Activated T-helper 2 cell treated with anti-CD3 and anti-CD28 coated beads, Interferon-gamma antibody, Interleukin-2, Interleukin-4, amounts not matched to agents 10 μg/mL and 5 μg/mL and 100 μg/mL, durations not matched to agents 14 hours and 24 hours and 36 hours (primary cell): Measurements from ENCODE around the gene CAMTA1. TPM values are rescaled to one million over a fixed set of nuclear protein-coding genes. Genes with fewer than 3 reads are reported as not detected.

Experiments
- DNase-seq: peaks from one replicate; pipeline ENCODE4 v3.0.0; 2021; ENCODE audit warnings: low spot score
- H3K27ac Mint-ChIP-seq: one replicate; pipeline ENCODE4 v1.8.0; 2021; ENCODE audit warnings: mixed read lengths
- H3K27me3 Mint-ChIP-seq: one replicate; pipeline ENCODE4 v1.8.0; 2021; ENCODE audit warnings: low read depth, mixed read lengths
- H3K36me3 Mint-ChIP-seq: one replicate; pipeline ENCODE4 v1.8.0; 2021; ENCODE audit warnings: low read depth, mixed read lengths
- H3K4me1 Mint-ChIP-seq: one replicate; pipeline ENCODE4 v1.8.0; 2021; ENCODE audit warnings: low read depth, mixed read lengths
- H3K4me3 Mint-ChIP-seq: one replicate; pipeline ENCODE4 v1.8.0; 2021; ENCODE audit warnings: low read depth, mild to moderate bottlenecking, moderate library complexity, mixed read lengths
- H3K9me3 Mint-ChIP-seq: one replicate; pipeline ENCODE4 v1.8.0; 2021; ENCODE audit warnings: mixed read lengths
- intact Hi-C: fragments of 100-400 bp; cut with micrococcal nuclease; formaldehyde crosslinking; loops from one replicate; pipeline ENCODE4 v1.15.1; 2023
- total RNA-seq: library from RNA; stranded (reverse); gene quantifications from 2 replicates; pipeline ENCODE4 v1.2.3, GENCODE V29; 2022

CAMTA1 gene
- total RNA-seq, 1 donor from 2014 or later: 62.9 TPM

DNA sequence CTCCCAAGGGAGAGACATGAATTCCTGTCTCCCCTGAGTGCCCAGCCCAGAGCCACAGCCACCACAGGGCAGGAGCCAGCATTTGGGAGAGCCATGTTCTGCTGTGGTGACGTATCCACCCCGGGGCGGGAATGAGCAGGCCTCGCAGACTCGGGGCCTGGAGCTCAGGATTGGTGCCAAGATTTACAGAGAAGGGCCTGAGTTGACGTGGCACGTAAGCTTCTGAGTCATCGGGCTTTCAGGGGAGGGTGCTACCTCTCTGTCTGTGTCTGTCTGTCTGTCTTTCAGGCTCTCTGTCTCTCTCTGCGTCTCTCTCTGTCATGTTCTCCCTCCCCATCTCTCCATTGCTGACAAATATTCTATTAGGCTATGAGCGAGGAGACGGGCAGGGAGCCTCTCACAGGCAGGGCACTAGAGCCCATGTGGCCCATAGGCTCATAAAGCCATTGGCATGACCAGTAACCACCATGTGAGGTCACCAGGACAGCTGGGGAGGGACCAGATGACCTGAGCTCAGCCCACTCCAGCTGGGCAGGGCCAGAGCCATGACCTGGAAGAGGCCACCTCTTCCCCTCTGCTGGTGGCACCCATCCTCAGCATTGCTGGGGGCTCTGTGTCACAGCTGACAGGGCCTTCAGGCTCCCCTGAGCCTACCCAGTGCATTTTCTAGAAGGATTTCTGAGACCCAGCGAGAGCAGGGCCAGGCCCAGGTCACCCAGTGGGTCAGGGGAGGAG, 685.8 kb downstream of the CAMTA1 start:
- H3K4me1 Mint-ChIP-seq: no peaks in the 10 kb centered on the region
- no peaks in the 10 kb centered on the region for H3K27me3 Mint-ChIP-seq
- H3K9me3 Mint-ChIP-seq: no peaks in the 10 kb centered on the region
- H3K4me3 Mint-ChIP-seq: no peak overlapping the region
- intact Hi-C loops: no loop called here
- no peaks in the 10 kb centered on the region for H3K36me3 Mint-ChIP-seq
- no peak for DNase-seq
- H3K27ac Mint-ChIP-seq: no peak overlapping the region

- DNase-seq: no peak
- H3K9me3 Mint-ChIP-seq: no peaks in the 10 kb centered on the region
- no peak overlapping the region for H3K4me3 Mint-ChIP-seq
- H3K4me1 Mint-ChIP-seq: no peaks in the 10 kb centered on the region
- no peak overlapping the region for H3K27ac Mint-ChIP-seq
- intact Hi-C loops: no loop called here
- H3K27me3 Mint-ChIP-seq: no peaks in the 10 kb centered on the region
- H3K36me3 Mint-ChIP-seq: no peaks in the 10 kb centered on the region
Measured at GRCh38 chr1:7471836-7472235, 686.6 kb downstream of the CAMTA1 start.

DNA sequence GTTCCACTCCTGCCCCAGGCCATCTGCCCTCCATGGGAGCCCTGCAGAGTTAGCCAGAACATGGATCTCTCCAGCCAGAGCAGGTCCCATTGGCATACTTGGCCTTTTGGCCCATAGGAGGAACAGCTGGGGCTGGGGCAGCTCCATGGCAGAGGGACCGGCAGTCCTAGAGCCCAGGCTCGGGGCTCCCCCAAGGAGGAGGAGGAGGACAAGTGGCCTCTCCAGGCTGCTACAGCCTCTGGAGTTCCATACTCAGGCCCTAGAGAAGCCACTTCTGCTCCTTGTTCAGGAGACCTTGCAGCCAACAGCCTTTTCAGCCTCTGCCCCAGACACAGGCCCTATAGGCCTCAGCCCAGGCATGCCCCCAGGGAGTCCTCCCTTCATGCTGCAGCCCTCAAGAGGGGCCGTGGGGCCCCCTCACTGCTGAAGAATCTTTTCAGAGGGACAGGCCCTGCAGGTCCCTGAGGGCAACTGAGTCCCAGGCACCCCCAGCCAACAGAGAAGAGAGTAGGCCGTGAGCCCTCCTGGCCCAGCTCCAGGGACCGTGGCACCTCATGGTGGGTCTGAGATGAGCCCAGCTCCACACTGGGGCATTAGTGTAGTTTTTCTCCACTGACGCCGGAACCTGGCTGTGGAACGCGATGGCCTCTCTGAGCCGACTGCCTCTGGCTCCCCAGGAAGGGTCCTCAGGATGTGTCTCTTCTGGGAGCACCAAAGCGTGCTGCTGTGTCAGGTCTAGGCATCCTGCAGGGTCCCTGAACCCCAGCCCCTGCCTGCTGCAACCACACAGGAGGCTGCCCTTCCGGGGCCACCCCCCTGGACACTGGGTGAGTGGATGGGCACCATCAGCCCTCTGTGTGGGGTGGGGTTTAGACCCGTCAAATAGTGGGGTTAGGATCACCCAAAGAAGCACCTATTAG, 688.2 kb downstream of the CAMTA1 start:
- H3K27ac Mint-ChIP-seq: no peak overlapping the region

GRCh38 chr1:7474143-7474490, 688.9 kb downstream of the CAMTA1 start:
- intact Hi-C loops: no loop called here
- Mint-ChIP-seq H3K36me3 (no peaks in the 10 kb centered on the region), H3K27me3 (no peaks in the 10 kb centered on the region), H3K27ac (no peak overlapping the region), H3K9me3 (no peaks in the 10 kb centered on the region), H3K4me3 (no peak overlapping the region), H3K4me1 (no peaks in the 10 kb centered on the region)
- DNase-seq: no peak

More for the DNA sequence above, 688.2 kb downstream of the CAMTA1 start:
- Mint-ChIP-seq H3K4me1 (no peaks in the 10 kb centered on the region), H3K36me3 (no peaks in the 10 kb centered on the region), H3K4me3 (no peak overlapping the region), H3K9me3 (no peaks in the 10 kb centered on the region), H3K27me3 (no peaks in the 10 kb centered on the region)
- DNase-seq: no peak
- intact Hi-C loops: no loop called here

DNA sequence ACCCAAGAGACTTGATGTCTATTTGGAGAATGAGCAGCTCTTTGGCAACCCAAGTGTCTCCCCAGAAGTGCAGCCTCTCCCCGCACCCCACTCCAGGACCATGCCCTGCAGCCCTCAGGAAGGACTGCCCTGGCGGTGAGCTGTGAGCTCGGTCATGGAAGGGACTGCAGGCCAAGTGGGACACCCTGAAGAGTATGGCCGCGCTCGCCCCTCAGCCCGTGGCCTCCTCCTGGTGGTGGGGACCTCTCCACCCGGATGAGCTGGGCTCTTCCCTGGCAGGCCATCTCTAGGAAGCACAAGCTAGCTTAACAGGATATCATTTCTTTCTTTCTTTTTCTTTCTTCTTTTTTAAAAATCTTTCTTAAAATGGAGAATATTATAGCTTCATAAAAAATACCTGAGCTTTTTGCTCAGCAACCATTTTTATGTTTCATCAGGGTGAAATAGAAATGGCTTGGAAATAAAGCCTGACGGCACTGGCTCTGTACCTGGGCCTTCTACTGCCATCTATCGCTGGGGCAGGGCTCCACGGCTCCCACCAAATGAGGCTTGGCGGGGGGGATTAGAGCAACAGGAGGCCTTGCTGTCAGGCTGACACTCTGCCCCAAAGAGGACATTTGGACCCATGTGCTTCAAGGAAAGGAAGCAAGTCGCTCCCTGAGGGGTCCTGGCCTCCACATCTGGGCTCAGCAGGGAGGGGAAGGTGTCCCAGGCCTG, 689.7 kb downstream of the CAMTA1 start:
- H3K4me3 Mint-ChIP-seq: no peak overlapping the region
- H3K4me1 Mint-ChIP-seq: no peaks in the 10 kb centered on the region
- no peak overlapping the region for H3K27ac Mint-ChIP-seq
- H3K36me3 Mint-ChIP-seq: no peaks in the 10 kb centered on the region
- H3K27me3 Mint-ChIP-seq: no peaks in the 10 kb centered on the region
- no peaks in the 10 kb centered on the region for H3K9me3 Mint-ChIP-seq
- DNase-seq: no peak
- intact Hi-C loops: no loop called here

DNA sequence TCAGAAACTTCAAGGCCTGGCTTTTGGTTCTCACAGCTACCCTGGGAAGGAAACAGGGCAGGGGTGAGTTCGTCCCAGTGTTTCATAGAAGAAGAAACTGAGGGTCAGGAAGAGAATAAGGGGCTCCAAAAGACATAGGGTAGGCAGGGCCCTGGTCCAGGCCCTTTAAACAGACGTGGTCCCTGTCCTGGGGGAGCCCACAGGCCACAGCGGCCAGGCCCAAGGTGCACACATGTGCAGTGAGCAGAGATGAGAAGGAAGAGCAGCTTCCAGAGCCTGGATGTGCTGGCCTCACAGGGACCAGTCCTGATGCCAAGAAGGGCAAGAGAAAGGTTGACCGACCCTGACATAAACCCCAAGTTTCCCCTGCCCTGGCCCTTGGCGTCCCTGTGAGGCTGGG, 690.4 kb downstream of the CAMTA1 start:
- no peaks in the 10 kb centered on the region for H3K27me3 Mint-ChIP-seq
- H3K4me3 Mint-ChIP-seq: no peak overlapping the region
- intact Hi-C loops: no loop called here
- no peaks in the 10 kb centered on the region for H3K9me3 Mint-ChIP-seq
- H3K4me1 Mint-ChIP-seq: no peaks in the 10 kb centered on the region
- no peak overlapping the region for H3K27ac Mint-ChIP-seq
- no peak for DNase-seq
- H3K36me3 Mint-ChIP-seq: no peaks in the 10 kb centered on the region

DNA sequence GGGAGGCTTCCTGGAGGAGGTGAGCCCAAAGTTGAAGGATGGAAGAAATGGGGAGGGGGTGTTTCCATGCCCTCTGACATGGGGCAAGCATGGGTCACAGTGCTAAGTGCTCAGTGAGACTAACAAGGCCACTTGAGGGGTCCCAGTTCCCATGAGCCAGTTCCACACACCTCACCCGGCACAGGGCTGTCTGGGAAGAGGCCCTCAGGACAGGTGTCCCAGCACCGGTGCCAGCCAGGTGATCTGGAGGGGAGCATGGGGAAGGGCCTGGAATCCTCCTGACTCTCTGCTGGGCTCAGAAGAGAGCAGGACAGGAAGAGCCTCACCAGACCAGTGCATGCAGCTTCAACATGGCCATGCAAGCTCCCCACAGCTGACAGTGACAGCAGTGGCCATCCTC, 691.1 kb downstream of the CAMTA1 start:
- Mint-ChIP-seq H3K27me3 (no peaks in the 10 kb centered on the region), H3K36me3 (no peaks in the 10 kb centered on the region), H3K27ac (no peak overlapping the region), H3K4me3 (no peak overlapping the region), H3K9me3 (no peaks in the 10 kb centered on the region), H3K4me1 (no peaks in the 10 kb centered on the region)
- intact Hi-C loops: no loop called here
- no peak for DNase-seq

GRCh38 chr1:7476861-7477547, 691.8 kb downstream of the CAMTA1 start:
- Mint-ChIP-seq H3K27me3 (no peaks in the 10 kb centered on the region), H3K9me3 (no peaks in the 10 kb centered on the region), H3K27ac (no peak overlapping the region), H3K4me3 (no peak overlapping the region), H3K36me3 (no peaks in the 10 kb centered on the region), H3K4me1 (no peaks in the 10 kb centered on the region)
- no peak for DNase-seq
- intact Hi-C loops: no loop called here

- no peaks in the 10 kb centered on the region for H3K36me3 Mint-ChIP-seq
- intact Hi-C loops: no loop called here
- H3K9me3 Mint-ChIP-seq: no peaks in the 10 kb centered on the region
- no peak overlapping the region for H3K27ac Mint-ChIP-seq
- no peak overlapping the region for H3K4me3 Mint-ChIP-seq
- DNase-seq: no peak
- H3K4me1 Mint-ChIP-seq: no peaks in the 10 kb centered on the region
- no peaks in the 10 kb centered on the region for H3K27me3 Mint-ChIP-seq
Measured at GRCh38 chr1:7477593-7477992, 692.3 kb downstream of the CAMTA1 start.

- Mint-ChIP-seq H3K9me3 (no peaks in the 10 kb centered on the region), H3K36me3 (no peaks in the 10 kb centered on the region), H3K4me1 (no peaks in the 10 kb centered on the region), H3K4me3 (no peak overlapping the region), H3K27me3 (no peaks in the 10 kb centered on the region), H3K27ac (no peak overlapping the region)
- intact Hi-C loops: no loop called here
- no peak for DNase-seq
Measured at GRCh38 chr1:7478142-7478790, 693.0 kb downstream of the CAMTA1 start.

DNA sequence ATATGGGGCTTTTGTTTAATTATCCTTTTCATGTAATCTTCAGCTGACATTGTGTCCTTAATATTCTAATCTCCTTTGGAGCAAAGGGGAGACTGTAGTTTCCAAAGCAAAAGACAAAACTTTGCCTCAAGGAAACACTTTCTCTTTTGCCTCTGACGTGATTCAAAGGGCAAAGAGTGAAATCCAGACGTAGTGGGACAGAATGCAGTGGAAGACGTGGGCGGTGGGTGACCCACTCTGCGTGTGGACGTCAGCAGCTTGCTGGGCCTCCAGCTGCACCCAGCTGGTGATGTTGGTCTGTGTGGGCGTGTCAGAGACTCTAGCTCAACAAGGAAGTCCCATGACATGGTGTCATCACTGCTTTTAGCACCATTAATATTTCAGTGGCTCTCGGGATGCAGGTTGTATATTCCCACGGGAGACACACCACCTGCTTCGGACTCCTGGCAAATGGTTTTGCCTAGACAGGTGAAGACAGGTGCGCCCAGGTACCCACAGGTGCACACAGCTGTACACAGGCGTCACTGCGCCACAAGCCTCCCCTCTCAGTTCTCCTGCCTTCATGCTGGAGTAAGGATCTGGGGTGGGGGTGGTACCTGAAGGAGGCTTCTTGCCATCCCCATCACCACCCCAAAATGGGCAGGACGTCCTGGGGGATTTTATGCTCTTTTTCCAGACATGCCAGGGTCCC, 693.7 kb downstream of the CAMTA1 start:
- Mint-ChIP-seq H3K27ac (no peak overlapping the region), H3K4me3 (no peak overlapping the region), H3K9me3 (no peaks in the 10 kb centered on the region), H3K27me3 (no peaks in the 10 kb centered on the region), H3K36me3 (no peaks in the 10 kb centered on the region), H3K4me1 (no peaks in the 10 kb centered on the region)
- intact Hi-C loops: no loop called here
- no peak for DNase-seq

DNA sequence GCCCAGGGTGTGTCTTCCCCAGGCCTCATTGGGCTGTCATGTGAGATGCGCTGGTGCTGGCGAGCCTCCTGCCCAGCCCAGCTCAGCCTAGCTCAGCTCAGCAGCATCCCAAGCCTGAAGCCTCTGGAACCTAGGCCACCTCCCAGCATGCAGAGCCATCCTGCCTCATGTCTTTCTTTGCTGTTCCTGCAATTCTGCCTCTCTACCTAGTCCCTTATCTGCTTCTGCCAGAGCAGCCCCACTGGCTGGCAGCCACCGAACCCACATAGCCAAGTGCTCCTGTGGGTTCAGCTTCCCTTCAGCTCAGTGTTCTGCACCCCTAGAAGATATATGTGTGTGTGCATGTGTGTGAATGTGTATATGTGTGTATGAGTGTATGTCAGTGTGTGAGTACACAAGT, 694.3 kb downstream of the CAMTA1 start:
- Mint-ChIP-seq H3K36me3 (no peaks in the 10 kb centered on the region), H3K9me3 (no peaks in the 10 kb centered on the region), H3K4me1 (no peaks in the 10 kb centered on the region), H3K27me3 (no peaks in the 10 kb centered on the region), H3K4me3 (no peak overlapping the region), H3K27ac (no peak overlapping the region)
- DNase-seq: no peak
- intact Hi-C loops: no loop called here
